HG02884 (cell line): ENCODE measurements around the gene APP.
"Not testable (repeated sequence)": the region's sequence is repeated elsewhere in the genome, so short reads cannot be mapped to it uniquely, and the experiment has no call there.

Experiments used
- ATAC-seq: cut with Tn5 transposase; IDR thresholded peaks from one replicate; pipeline ENCODE4 v1.9.1; 2021; ENCODE audit warnings: mild to moderate bottlenecking, moderate library complexity; ENCODE audit not compliant: unreplicated experiment

Gene APP

DNA sequence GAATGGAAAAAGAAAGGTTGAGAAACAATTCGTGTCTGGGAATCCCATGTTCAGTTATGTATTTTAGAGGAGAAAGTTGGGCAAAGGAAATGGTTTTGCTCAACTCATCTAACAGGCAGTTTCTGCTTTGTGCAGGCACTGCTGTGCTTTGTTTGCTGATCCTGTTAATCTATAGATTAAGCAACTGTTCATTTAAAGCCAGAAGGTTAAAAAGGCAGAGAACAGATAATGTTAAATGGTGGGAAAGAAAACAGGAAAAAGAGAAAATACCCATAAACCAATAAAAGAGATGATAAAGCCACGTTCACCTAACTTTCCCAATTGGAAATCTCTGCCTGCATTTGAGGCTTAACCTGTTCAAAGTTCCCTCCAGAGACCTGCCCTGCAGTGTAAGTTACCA lies 70.0 kb downstream of the APP start:
- ATAC-seq, result no peak

DNA sequence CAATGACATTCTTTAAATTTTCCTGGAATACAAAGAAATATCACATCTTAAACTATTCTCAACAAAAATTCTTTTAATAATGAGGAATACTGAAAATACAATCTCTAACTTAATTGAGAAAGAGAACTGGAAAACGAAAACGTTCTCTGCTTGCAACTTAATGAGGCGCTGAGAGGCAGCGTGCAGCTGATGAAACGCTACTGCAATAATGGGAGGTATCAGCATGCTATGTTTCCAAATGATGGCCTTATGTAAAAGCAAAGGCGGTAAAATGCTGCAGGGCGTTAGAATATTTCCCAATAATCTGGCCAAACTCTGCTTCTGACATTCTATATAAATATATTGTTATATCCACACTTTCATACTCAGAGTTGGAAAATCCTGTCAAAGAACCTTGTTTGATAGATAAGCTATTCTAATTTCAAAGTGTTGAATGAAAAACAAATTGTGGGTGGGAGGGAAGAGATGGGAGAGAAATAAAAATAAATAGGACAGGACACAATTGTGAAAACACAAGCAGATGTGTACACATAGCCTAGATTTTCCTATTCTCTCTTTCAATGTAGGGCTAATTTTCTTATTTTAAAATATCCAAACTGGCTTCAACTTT lies 70.9 kb downstream of the APP start:
- ATAC-seq, result no peak

DNA sequence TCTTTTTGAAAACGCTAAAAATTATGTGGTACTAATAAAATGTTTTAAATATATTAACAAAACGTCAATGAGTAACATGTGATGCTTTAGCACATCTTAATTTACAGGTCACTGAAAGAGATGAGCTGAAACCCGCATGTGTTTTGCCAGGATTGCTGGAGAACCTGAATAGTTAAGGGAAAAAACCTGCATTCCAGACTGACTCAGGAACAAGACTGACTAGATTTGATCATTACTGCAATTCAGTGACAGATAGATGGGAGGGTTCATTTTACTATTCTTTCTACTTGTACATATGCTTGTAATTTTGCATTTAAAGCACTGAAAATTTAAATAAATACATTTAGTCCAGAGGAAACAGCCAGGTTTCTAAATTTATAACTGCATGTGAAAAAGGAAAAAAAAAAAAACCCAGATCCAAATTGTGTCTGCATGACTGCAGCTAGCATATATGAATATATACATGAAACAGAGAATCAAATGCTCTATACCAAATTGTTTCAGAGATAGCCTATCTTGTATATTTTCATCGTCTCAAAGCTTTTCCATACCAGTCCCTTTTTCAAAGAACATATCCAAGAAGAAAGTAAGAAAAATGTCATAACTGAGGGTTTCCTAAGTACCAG lies 71.7 kb downstream of the APP start:
- no peak for ATAC-seq

DNA sequence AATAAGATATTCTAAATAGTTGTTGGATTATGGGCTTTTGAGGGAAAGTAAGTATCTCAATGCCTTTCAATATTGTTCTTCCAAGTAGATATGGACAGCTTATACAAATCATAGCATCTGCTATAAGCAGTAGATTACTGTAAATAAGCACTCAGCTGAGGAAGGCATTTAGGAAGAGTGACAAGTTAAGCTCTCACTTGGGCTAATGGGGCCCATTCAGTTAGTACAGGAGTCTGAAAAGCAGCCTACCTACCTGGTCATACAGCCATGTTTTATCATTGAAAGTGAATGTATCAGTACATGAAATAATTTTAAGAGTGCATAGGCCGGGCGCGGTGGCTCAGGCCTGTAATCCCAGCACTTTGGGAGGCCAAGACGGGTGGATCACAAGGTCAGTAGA lies 73.1 kb downstream of the APP start:
- ATAC-seq, result no peak

DNA sequence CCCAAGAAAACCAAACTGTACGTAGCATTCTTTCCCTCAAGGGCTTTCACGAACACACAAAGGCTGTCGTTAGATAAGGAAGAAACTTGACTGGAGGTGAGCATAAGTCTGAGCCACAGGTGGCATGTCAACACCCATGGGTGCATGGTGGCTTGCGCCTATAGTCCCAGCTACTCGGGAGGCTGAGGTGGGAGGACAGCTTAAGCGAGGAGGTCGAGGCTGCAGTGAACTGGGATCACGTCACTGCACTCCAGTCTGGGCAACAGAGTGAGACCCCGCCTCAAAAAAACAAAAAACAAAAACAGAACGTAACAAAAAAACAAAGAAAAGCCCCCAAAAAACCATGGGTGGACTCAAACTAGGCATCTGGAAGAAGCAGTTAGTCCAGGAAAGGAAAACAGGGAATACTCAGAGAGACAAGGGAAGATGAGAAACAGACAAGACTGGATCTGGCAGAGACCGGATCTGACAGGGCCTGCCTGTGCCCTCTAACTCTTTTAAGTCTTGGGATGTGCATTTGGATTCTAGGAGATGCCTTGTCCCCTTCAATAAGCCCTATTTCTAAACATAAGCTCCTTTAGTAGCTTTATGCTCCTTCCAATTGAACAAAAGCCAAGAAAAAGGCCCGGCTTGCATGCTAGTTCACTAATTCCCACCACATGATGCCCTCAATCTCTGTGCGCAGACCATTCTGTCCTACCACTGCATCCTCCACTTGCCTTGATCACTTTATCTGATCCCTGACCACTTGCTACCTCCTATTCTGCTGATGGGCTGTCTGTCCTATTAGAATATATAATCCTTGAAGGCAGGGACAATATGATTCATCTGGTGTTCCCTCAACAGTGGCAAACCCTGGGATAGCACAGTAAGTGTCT lies 73.8 kb downstream of the APP start:
- no peak for ATAC-seq

DNA sequence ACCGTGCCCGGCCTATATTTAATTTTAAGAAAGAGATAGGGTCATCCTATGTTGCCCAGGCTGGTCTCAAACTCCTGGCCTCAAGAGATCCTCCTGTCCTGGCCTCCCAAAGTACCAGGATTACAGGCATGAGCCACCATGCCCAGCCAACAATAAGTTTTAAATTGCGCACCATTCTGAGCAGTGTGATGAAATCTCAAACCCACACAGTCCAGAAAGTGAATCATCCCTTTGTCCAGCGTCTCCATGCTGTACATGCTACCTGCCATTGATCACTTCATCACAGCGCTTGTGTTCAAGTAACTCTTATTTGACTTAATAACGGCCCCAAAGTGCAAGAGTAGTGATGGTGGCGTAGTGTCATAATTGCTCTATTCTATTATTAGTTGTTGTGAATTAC lies 75.4 kb downstream of the APP start:
- no peak for ATAC-seq

DNA sequence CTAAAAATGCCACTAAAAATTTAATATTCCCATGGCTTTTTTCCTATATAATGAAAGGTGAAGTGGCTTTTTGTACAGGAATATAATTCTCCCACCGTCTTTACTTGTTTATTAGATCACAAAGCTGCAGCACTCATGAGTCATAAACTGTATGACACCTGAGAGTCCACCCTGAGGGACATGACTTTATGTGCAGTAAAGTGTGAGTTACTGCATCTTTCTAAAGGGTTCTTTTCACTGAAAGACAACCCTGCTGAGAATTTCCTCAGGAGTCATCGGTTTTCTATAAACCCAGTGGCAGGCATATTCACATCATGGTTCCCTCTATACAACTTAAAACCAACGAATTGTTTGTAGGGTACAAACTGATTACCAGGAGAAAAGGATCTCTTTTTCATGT lies 77.4 kb downstream of the APP start:
- ATAC-seq, result no peak

DNA sequence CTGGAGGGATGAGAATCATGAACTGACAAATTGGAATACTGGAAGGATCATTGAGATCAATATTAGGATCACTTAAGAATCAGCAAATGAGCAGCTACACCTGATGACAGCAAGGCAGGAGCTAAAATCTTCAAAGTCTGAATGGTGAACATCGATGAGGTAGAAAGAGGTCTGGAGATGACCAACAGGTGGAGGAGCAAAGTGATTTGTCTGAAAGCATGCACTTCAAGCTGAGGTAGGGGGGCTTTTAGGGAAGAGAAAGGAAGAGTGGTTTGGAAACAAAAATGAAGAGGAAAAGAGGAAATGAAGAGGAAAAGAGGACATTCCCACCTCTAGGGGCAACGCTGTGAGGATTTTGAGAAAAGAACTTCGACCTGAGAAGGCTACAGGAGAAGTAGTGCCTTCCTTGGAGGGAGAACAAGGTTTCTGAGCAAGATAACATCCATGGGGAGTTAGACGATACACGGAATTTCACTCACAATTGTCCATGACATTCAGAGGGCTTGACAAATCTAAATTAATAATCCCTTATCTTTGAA lies 79.0 kb downstream of the APP start:
- ATAC-seq, result no peak

DNA sequence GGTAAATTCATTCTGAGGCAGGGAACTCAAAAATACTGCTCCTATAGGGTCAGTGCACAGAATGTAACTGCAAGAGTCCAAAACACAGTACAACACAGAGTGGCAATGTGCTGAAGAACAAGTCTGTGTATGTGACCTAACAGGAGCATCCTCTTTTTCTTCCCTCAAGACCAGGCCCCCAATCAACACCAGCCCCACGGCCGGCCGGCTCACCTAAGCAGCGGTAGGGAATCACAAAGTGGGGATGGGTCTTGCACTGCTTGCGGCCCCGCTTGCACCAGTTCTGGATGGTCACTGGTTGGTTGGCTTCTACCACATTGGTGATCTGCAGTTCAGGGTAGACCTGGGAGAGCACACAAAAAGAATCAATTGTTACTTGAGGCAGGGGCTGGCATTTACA lies 80.8 kb downstream of the APP start:
- no peak for ATAC-seq

DNA sequence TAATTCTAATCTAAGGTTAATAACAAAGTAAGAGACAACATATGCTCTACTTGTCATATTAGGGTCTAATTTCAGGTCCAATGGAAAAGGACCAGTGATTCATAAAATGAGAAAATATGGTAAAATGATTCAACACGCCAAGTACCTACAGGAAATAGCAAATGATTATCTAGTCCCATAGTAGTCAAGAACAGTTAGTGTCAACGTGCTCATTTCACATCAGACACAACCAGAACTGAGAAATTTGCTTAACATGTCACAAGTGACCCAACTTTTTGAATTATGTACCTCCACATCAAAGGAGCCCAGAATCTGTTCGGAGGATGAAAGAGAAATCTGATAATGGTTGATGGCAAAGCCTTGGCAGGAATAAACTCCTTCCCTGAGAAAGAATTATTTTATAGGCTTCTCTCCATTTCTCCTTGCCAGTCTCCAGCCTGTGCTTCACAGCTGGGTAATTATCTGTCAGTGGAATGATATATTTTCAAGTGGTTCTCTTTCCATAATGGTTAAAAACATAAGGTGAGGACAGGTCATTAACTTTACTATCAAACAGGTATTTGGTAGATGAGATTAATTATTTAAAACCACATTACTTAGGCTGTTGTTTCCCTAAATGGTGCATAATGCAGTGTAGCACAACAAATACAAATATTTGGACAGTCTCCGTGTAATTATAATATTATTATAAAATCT lies 83.2 kb downstream of the APP start:
- ATAC-seq, result no peak

DNA sequence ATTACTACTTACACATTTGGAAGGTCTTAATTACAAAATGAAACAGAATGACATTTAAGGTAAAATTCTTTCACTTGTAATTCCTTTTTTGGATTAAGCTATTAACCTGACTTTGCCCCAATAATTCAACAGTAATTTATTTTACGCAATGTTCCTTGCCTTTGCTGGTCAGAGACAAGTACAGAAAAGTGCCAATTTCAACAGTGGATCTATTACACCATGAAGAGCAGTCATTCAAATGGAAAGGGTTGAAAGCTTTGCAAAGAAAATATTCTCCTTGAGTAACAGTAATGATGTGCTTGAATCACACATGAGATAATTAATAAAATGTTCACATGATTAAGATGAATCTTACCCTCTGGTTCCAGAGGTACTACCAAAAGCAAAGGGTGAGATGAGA lies 84.7 kb downstream of the APP start:
- ATAC-seq, result no peak

DNA sequence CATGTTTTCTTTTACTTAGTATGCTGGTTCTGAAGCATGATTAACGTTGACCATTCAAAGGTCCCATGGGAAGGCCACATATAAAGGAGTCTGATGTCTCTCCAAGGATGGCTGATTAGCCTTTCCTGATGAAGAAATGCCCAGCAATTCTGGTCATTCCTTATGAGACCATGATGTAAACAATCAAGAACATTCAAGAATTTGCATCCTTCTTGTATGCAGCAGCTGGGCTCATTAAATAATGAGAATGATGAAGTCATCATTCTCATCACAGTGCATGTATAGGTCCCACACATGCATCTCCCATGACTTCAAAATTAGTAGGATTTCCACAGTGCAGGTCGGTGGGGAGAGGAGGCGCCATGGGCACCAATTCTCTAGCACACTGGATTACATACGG lies 85.4 kb downstream of the APP start:
- no peak for ATAC-seq

DNA sequence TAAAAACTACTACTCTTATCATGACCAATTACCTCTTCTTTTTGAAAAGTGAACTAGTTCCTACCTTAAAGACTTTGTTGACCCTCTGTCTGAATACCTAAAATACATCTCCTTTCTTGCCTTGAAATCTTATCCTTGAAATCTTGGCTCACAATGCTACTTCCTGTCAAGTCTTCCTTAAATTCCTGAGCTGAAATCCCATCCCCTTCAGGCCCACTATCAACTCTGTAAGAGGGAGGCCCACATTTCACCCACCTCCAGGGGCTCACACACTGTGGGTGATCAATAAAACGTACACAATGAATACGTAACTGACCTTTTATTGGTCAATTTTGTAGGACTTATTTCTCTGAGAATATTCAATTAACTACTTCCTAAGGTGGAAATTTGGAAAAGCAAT lies 88.0 kb downstream of the APP start:
- ATAC-seq, result no peak

DNA sequence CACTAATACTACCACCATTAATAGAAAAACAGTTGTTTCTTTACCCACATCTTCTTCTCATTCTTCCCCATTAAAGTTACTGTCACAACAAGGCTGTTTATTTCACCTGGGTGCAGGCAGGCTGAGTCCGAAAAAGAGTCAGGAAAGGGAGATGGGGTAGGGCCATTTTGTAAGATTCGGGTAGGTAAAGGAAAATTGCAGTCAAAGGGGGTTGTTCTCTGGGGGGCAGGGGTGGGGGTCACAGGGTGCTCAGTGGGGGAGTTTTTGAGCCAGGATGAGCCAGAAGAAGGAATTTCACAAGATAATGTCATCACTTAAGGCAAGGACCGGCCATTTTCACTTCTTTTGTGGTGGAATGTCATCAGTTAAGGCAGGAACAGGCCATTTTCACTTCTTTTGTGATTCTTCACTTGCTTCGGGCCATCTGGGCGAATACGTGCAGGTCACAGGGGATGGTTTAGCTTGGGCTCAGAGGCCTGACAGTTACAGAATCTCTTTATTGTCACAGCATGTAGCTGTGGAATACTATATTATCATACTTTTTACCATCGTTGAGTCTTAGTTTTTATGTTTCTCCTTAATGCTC lies 89.3 kb downstream of the APP start:
- ATAC-seq, result not testable (repeated sequence)

DNA sequence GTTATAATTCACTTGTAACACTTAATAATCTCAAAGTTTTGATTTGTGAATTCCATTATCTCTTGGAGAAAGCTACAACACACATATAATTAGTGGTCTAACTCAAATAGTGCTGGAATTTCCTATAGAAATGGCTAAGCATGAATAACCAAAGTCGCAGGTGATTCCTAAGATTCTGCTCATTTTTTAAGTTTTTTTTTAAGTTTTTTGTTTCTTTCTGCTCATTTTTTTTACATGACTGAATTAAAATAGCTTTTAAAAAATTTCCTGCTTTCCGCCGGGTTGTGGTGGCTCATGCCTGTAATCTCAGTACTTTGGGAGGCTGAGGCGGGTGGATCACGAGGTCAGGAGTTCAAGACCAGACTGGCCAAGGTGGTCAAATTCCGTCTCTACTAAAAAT lies 90.4 kb downstream of the APP start:
- no peak for ATAC-seq

DNA sequence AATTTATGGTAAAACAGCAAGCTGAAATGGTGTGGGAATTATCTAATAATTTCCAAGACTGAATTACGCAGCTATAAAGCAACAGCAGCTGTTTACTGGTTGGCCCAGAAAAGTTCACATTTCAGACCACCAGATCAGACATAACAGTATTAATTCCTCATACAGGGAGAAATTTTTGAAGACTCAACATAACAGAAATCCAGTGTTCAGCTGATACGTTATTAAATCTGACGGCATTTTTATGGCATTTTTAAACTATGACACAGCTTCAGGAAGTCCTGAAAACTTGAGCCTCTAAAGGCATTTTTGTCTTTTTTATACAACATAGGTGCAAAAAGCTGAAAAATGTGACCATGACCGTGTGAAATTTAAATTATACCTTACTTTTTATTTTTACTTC lies 91.2 kb downstream of the APP start:
- ATAC-seq, result no peak

DNA sequence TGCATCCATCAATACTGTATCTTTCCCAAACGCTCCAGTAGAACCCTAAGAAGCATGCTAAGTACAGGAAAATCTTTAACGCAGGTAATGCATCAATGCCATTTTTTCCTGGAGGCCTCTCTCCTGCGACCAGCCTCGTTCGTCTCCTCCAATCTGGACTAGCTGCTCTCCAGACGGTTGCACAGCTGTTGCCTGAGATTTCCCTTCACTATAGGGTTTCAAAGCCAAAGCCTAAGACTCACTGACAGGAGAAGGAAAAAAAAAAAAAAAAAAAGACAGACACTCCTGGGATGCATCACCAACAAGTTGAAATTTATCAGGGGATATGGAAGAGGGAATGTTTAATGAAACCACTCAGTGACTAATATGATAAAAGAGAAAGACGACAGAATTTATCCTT lies 93.0 kb downstream of the APP start:
- no peak for ATAC-seq

DNA sequence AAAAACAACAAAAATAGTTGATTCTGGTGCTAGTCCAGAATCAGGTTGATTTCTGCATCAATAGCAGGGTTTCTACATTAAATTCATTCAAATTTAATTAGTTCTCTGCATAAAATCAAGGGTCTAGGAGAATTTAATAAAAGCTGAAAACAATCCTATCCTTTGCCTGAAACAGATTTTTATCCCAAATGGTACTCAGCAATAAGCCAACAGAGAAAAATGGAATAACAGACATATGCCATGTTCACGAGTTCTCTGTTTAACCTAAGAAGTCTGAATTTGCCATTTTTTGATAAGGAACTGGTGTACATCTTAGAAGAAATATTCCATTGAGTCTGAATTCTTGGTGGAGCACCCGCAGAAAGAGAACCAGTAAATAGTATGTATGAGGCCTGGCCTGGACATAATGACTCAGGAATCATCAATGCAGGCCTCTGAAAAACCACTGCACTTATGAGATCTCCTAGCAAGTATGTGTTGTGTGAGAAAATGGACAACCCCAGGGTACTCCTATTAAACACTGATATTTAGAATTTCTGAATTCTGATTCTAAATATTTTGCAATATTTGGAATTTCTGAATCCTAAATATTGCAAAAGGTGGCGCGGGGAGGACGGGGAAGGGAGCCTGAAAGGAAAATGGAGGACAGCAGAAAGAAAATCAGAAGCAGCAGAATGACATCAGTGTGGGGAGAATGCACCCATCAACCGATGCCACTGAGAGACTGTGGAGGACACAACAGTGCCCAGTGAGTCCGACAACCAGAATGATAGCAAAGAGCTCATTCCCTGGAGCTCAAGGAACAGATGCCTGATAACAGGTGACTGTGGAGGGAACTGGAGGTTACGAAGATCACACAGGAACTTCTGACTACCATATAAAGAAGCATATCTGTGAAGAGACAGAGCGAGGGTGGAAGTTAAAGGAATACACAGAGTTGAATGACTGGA lies 97.6 kb downstream of the APP start:
- no peak for ATAC-seq

DNA sequence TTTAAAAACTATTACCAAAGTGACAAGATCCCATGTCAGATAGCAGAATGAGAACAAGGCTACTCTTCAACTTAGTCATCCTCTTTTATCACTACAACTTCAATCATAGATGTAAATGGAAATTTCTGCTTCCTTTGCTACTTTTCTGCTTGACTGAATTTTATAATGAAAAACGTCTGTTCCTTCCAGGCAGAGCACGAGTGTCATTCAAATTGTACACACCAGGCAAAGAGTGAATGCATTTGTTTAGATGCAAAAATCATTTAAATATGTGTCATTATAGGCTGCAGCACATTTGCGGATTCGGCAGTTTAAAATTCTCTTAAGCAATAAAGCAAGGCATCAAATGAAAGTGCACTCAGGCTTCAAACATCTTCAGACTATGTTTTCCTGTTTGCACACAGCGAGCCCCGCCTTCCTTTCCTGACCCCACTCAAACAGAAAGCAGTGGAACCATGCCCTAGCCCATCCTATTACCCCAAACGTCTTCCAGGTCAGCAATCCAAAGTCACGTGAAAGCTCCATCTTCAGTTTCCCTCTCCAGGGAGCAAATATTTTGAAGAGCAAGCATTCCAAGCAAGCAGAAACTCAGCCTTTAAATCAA lies 99.6 kb downstream of the APP start:
- ATAC-seq, result peak; percentile 55
